GM06990 (cell line): ENCODE measurements around the gene MMEL1.

ENCODE experiments used
- DNase-seq: peaks from one replicate; pipeline ENCODE4 v3.0.0-alpha.2; 2011; ENCODE audit not compliant: insufficient read length; ENCODE audit errors: extremely low read depth
- H3K27me3 ChIP-seq: replicated peaks from 2 replicates; pipeline ENCODE4 v1.6.0; 2011; ENCODE audit warnings: low read length; ENCODE audit not compliant: control insufficient read depth, insufficient read depth
- H3K36me3 ChIP-seq: 2 replicates; pipeline ENCODE4 v1.5.1; 2011; ENCODE audit warnings: low read length; ENCODE audit not compliant: control insufficient read depth, insufficient read depth
- H3K4me3 ChIP-seq: replicated peaks from 2 replicates; pipeline ENCODE4 v1.5.1; 2011; ENCODE audit warnings: low read depth, mild to moderate bottlenecking, control low read depth, low read length
- TF ChIP-seq, protein P1 (sequence below): IDR thresholded peaks from 2 replicates; pipeline ENCODE4 v1.5.1; 2011; ENCODE audit warnings: low read length, control low read depth, mild to moderate bottlenecking, inconsistent platforms; ENCODE audit not compliant: insufficient read depth, poor library complexity, severe bottlenecking

Gene MMEL1

DNA sequence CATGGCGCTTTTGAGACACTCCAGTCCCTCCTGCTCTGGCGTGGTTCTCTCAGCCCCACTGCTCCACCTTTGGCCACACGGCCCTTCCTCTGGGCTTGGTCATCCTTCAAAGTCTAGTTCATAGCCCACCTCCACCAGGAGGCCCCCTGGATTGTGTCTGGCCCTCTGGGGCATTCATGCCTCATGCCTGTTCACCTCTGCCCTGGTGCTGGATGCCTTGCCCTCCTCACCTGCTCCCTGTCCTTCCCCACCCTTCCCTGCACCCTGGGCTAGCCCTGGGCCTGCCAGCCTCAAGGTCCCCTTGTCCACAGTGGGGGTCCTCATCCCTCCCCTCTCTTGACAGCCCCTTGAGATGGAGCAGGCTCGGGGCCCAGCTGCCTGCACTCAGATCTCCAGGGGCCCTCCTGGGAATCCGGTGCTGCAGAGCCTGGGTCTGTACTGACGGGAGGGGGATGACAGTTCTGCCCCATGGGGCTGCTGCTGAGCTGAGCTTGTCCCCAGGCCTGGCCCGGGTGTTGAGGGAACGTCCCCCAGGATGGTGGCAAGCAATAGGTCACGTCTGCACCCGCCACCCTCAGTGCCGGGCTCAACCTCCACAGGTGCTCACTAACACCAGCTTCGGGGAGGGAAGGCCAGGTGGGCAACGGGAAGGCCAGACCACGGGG lies 27.8 kb downstream of the MMEL1 start:
- TF ChIP-seq, protein P1, sequence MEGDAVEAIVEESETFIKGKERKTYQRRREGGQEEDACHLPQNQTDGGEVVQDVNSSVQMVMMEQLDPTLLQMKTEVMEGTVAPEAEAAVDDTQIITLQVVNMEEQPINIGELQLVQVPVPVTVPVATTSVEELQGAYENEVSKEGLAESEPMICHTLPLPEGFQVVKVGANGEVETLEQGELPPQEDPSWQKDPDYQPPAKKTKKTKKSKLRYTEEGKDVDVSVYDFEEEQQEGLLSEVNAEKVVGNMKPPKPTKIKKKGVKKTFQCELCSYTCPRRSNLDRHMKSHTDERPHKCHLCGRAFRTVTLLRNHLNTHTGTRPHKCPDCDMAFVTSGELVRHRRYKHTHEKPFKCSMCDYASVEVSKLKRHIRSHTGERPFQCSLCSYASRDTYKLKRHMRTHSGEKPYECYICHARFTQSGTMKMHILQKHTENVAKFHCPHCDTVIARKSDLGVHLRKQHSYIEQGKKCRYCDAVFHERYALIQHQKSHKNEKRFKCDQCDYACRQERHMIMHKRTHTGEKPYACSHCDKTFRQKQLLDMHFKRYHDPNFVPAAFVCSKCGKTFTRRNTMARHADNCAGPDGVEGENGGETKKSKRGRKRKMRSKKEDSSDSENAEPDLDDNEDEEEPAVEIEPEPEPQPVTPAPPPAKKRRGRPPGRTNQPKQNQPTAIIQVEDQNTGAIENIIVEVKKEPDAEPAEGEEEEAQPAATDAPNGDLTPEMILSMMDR: no peak
- no peak for DNase-seq
- H3K27me3 ChIP-seq: no peaks in the 10 kb centered on the region
- H3K36me3 ChIP-seq: no peaks in the 10 kb centered on the region
- no peak overlapping the region for H3K4me3 ChIP-seq

DNA sequence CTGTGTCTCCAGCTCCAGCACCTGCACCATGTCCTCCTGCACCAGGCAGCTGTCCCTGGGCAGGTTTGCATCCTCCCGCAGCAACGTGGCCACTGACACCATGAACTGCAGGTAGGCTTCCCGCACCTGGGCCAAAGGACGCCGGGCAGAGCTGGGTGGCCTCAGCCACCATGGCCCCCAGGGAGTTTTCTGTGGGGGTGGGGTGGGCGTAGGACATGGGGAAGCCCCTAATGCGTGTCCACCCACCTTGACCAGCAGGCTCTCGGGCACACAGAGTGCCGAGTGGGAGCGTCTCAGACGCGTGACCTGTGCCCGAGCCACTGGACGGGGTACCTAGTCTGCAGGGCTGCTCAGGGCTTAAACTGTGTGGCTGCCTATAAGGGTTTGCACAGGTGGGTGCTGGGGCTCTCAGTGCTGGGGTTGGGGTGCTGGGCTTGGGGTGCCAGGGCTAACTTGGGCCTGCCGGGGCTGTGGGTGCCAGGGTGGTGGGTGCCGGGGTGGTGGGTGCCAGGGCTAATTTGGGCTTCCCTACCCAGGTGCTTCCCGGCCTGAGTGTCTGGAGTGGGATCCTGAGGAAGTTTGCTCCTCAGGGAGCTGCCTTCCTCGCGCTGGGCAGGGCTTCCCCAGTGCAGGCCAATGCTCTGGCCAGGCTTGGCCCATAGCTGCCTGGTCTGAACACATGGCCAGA lies 28.5 kb downstream of the MMEL1 start:
- TF ChIP-seq, protein P1: no peak
- H3K27me3 ChIP-seq: no peaks in the 10 kb centered on the region
- H3K36me3 ChIP-seq: no peaks in the 10 kb centered on the region
- H3K4me3 ChIP-seq: no peak overlapping the region
- no peak for DNase-seq

DNA sequence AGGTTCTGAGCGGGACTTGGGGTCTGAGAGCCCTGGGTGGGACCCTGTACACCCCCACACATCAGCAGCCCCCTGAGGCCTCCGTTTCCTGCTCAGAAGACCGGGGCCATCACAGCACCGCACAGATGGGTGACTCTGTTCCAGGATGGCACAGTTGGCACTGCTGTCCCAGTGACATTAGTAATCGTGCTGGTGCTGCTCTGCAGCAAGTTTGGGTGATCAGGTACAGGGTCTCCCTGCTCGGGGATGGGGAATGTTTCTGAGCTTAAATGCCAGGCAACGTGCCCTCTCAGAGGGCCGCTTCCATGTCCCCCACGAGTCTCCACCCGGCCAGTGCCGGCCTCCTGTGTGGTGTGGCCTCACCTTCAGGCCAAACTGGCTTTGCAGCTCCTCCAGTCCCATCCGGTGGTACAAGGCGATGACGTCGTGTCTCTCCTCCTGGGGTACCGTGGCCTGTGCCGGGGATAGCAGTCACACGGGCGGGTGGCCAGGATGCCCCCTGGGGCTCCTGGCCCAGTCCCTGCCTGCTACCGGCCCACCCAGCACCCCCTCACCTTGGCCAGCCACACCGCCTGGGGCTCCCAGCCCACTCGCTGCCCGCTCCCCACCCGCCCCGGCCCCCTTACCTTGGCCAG lies 29.2 kb downstream of the MMEL1 start:
- no peak for DNase-seq
- Histone ChIP-seq H3K27me3 (no peaks in the 10 kb centered on the region), H3K36me3 (no peaks in the 10 kb centered on the region), H3K4me3 (no peak overlapping the region)
- TF ChIP-seq, protein P1: no peak

DNA sequence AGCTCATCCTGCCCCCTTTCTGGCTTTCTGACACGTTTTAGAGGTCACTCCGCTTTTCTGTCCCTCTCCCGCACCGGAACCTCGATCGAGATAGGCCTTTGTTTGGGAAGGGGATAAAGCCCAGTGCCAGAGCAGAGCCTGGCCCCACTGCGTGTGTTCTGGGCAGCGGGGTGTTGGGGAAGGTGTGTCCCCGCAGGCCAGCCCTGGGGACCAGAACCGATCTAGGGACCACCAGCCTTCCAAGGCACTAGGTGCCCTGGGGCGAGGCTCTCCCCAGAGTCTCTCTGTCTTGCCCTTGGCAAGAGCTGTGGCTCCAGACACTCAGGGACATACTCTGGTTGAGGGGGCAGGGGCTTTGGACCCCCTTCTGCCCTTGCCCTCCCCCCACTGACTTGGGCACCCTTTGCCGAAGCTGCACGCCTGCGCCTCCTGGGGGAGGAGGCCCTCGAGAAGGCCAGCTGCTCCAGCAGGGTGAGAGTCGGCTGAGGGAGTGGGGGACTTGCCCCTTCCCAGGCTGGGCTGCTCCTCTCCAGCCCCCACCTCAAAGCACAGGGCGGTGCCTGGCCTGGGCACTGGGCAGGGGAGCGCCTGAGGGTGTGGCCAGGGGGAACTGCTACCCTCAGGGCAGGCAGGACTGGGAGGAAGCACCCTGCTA lies 29.8 kb downstream of the MMEL1 start:
- Histone ChIP-seq H3K36me3 (no peaks in the 10 kb centered on the region), H3K4me3 (no peak overlapping the region), H3K27me3 (no peaks in the 10 kb centered on the region)
- TF ChIP-seq, protein P1: no peak
- no peak for DNase-seq

DNA sequence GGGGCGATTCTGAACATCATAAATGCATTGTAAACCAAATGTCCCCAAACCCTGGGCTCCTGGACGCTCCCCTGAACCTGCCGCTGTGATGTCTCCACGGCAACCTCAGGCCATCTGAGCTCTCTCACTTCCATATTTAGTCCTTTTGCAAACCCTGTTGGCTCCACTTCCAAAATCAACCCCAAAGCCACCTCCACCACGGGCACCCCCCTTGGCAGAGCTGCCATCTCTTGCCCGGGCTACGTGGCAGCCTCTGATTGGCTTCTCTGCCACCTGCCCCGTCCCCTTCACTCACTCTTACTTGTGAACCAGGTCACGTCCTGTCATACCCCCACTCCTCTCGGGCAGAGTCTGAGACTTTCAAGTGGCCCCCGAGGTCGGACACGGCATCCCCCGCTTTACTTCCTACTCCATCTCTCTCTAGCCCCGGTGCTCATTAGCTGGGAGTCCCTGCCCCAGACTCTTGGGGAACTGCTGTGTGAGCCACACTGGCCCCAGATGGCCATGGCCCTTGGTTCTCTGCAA lies 30.4 kb downstream of the MMEL1 start:
- TF ChIP-seq, protein P1: no peak
- Histone ChIP-seq H3K27me3 (no peaks in the 10 kb centered on the region), H3K36me3 (no peaks in the 10 kb centered on the region), H3K4me3 (no peak overlapping the region)
- no peak for DNase-seq
